K562 (cell line): Measurements from ENCODE around the gene UBA7. TPM values are rescaled to one million over a fixed set of nuclear protein-coding genes. Genes with fewer than 3 reads are reported as not detected.

Experiments
- ATF1 ChIP-seq, 2 experiments: fragments of 450-650 bp in 1 of 2; IDR thresholded peaks; 2 replicates each; pipeline ENCODE4 v1.6.1; 2016; ENCODE audit warnings: missing compliant biosample characterization in 1 of 2, missing genetic modification characterization in 1 of 2
- BACH1 ChIP-seq: fragments of 200-800 bp; sonication (Bioruptor generic); IDR thresholded peaks from 2 replicates; pipeline ENCODE4 v1.6.1; 2016; ENCODE audit warnings: missing genetic modification characterization, missing compliant biosample characterization
- MBD2 ChIP-seq: sonication (generic); IDR thresholded peaks from 2 replicates; pipeline ENCODE4 v1.6.1; 2016; ENCODE audit warnings: low read depth, borderline replicate concordance
- NR0B1 ChIP-seq: fragments of 450-650 bp; IDR thresholded peaks from one replicate; pipeline ENCODE4 v1.6.1; 2018; ENCODE audit warnings: mild to moderate bottlenecking, moderate library complexity; ENCODE audit not compliant: partially characterized antibody
- PHF8 ChIP-seq: fragments of 200-600 bp; sonication (generic); IDR thresholded peaks from 2 replicates; pipeline ENCODE4 v1.6.1; 2012; ENCODE audit warnings: mixed run types, mild to moderate bottlenecking, inconsistent platforms, low read length, moderate library complexity, borderline replicate concordance
- RB1 ChIP-seq: fragments of 450-650 bp; IDR thresholded peaks from 2 replicates; pipeline ENCODE4 v1.6.1; 2017; ENCODE audit warnings: low read depth, mild to moderate bottlenecking
- RREB1 ChIP-seq: fragments of 250-450 bp; sonication (Bioruptor Pico); IDR thresholded peaks from 2 replicates; pipeline ENCODE4 v1.4.0; 2020
- SMARCA5 ChIP-seq: fragments of 450-650 bp; IDR thresholded peaks from 2 replicates; pipeline ENCODE4 v1.6.1; 2016
- SRSF1 ChIP-seq: fragments of 200-400 bp; formaldehyde crosslinking; IDR thresholded peaks from 2 replicates; pipeline ENCODE4 v1.6.1; 2017; ENCODE audit warnings: mild to moderate bottlenecking, low read depth, low read length, moderate library complexity
- ZBTB7A ChIP-seq: IDR thresholded peaks from 2 replicates; pipeline ENCODE4 v1.6.1; 2011; ENCODE audit warnings: low read depth, mild to moderate bottlenecking, low read length, moderate library complexity, borderline replicate concordance; ENCODE audit not compliant: control insufficient read depth
- ZNF165 ChIP-seq: fragments of 250-450 bp; sonication (Bioruptor Pico); IDR thresholded peaks from 2 replicates; pipeline ENCODE4 v1.4.0; 2020; ENCODE audit warnings: borderline replicate concordance
- polyA plus RNA-seq, 8 experiments: library from polyadenylated mRNA; depleted of rRNA in 4 of 8; stranded (reverse) in 5 of 8; unstranded in 3 of 8; fragments of >200 nt; fragmentation: Nextera tagmentation in 2 of 8; fragmentation: Illumina TruSeq in 1 of 8; extraction: Ambion mirVana in 2 of 8; extraction: Trizol in 1 of 8; gene quantifications; 2 replicates each; pipeline versions ENCODE4 v1.2.1 to v1.2.3, GENCODE V29; 2011 to 2014; ENCODE audit warnings: inconsistent platforms in 1 of 8, missing spikeins in 1 of 8
- total RNA-seq, 7 experiments: library from RNA; depleted of rRNA in 6 of 7; stranded (reverse); fragments of >200 nt in 6 of 7; fragmentation: Illumina TruSeq in 2 of 7; extraction: Trizol in 2 of 7; gene quantifications; 2 replicates each; pipeline versions ENCODE4 v1.2.1 to v1.2.3, GENCODE V29; 2011 to 2021; ENCODE audit warnings: low replicate concordance in 1 of 7
- TF ChIP-seq, protein P1 (sequence below), 2 experiments: IDR thresholded peaks; 2 replicates each; pipeline ENCODE4 v1.6.1; 2012; ENCODE audit warnings: improper control_type of control experiment in 2 of 2, low read depth in 2 of 2, low read length in 2 of 2, borderline replicate concordance in 1 of 2
- TF ChIP-seq, protein P2 (sequence below): fragments of 250-450 bp; sonication (Bioruptor Pico); IDR thresholded peaks from 2 replicates; pipeline ENCODE4 v1.5.0; 2021; ENCODE audit warnings: mild to moderate bottlenecking, borderline replicate concordance

Gene UBA7
- total and polyA plus RNA-seq, 9 of the 15 experiments (the other 6 are each of a cell fraction or from before 2014, with no cell fraction given), result 0.17 to 3.3 (median 2.0) TPM

DNA sequence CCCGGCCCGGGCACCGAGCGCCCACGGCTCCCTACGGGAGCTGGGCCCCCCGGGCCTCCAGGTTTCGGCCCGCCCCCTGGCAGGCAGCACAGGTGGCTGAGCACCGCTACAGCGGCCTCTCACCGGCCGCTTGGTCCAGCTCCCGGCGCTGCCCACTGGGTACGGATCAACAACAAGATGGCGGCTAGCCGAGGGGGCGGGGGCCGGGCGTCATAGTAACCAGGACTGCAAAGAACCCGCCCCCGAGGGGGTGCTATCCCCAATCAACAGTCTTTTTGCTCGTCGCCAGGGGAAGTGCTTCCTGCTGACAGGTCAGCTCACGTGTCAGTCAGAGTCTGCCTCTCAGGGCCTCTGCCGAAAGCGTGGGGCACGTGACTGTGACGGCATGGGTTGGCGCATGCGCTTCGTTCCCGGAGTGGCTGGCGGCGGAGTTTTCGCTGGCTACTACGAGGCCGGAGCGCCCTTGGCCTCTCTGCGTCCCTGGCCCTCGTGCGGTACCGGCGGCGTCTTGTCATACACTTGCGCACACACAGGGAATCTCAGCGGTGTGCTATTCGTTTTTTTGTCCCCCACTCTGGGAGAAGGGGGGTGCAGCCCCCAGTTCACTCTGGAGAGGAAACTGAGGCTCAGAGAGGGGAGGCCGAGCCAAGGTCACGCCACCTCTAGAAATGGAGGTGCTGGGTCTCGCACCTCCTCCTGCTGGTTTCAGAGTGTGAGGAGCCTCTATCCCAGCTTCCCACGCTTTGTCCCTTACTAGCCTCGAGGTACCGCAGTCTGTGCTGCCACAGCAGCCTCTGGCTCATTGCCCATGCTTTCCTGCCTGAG, 27.2 kb downstream of the UBA7 start, which contains the start of gene IP6K1 (continued):
- TF ChIP-seq ZBTB7A (no peak), MBD2 (peak; percentile 94), BACH1 (tag) (no peak), SRSF1 (no peak), ATF1 (CRISPR knock-in tag; IDR thresholded peaks at IDR 0.05) (no peak), ATF1 (tag; IDR thresholded peaks at IDR 0.05) (peak; percentile 94), SMARCA5 (no peak), ZNF165 (peak; percentile 76; the same call in 1 of the 2 replicates), PHF8 (peak; percentile 85; the same call in 1 of the 2 replicates), RREB1 (CRISPR knock-in tag) (no peak), RB1 (peak; percentile 42; the same call in 1 of the 2 replicates), NR0B1 (no peak)
- TF ChIP-seq, protein P1, sequence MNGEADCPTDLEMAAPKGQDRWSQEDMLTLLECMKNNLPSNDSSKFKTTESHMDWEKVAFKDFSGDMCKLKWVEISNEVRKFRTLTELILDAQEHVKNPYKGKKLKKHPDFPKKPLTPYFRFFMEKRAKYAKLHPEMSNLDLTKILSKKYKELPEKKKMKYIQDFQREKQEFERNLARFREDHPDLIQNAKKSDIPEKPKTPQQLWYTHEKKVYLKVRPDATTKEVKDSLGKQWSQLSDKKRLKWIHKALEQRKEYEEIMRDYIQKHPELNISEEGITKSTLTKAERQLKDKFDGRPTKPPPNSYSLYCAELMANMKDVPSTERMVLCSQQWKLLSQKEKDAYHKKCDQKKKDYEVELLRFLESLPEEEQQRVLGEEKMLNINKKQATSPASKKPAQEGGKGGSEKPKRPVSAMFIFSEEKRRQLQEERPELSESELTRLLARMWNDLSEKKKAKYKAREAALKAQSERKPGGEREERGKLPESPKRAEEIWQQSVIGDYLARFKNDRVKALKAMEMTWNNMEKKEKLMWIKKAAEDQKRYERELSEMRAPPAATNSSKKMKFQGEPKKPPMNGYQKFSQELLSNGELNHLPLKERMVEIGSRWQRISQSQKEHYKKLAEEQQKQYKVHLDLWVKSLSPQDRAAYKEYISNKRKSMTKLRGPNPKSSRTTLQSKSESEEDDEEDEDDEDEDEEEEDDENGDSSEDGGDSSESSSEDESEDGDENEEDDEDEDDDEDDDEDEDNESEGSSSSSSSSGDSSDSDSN (IDR thresholded peaks at IDR 0.05; ENCODE audit: borderline replicate concordance in 1 of 2, low read depth in 2 of 2, low read length in 2 of 2), result 0 out of 4 replicates have a peak, but pooled peaks of 1 of the 2 experiments have one; percentile 18
- TF ChIP-seq, protein P2, sequence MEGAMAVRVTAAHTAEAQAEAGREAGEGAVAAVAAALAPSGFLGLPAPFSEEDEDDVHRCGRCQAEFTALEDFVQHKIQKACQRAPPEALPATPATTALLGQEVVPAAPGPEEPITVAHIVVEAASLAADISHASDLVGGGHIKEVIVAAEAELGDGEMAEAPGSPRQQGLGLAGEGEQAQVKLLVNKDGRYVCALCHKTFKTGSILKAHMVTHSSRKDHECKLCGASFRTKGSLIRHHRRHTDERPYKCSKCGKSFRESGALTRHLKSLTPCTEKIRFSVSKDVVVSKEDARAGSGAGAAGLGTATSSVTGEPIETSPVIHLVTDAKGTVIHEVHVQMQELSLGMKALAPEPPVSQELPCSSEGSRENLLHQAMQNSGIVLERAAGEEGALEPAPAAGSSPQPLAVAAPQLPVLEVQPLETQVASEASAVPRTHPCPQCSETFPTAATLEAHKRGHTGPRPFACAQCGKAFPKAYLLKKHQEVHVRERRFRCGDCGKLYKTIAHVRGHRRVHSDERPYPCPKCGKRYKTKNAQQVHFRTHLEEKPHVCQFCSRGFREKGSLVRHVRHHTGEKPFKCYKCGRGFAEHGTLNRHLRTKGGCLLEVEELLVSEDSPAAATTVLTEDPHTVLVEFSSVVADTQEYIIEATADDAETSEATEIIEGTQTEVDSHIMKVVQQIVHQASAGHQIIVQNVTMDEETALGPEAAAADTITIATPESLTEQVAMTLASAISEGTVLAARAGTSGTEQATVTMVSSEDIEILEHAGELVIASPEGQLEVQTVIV (CRISPR knock-in tag), result no peak
